Fibroblast of skin of left biceps (primary cell): ENCODE data around the gene NPIPB6.

Experiments
- DNase-seq, 2 experiments: peaks; one replicate each; pipeline ENCODE4 v3.0.0-alpha.2; 2013; ENCODE audit warnings: low read depth in 2 of 2

NPIPB6 gene

GRCh38 chr16:28300327-28300726 lies 63.0 kb downstream of the NPIPB6 start:
- no peak for DNase-seq

DNA sequence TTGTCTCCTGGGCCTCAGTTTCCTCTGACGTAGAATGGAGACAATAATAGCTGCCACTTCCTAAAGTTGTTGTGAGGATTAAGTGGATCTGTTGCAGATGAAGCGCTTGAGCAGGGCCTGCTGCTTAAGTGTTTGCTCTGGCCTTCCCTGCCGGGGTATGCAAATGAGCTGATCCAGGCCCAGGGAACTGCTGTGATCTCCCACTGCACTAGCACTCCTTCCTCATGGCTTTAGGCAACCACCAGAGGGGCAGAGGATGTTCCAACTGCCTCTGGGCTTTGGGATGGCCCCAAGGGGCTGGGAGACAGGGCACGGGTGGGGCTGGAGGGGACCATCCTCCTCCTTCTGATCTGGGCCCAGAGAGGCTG lies 64.8 kb downstream of the NPIPB6 start:
- no peak for DNase-seq

DNA sequence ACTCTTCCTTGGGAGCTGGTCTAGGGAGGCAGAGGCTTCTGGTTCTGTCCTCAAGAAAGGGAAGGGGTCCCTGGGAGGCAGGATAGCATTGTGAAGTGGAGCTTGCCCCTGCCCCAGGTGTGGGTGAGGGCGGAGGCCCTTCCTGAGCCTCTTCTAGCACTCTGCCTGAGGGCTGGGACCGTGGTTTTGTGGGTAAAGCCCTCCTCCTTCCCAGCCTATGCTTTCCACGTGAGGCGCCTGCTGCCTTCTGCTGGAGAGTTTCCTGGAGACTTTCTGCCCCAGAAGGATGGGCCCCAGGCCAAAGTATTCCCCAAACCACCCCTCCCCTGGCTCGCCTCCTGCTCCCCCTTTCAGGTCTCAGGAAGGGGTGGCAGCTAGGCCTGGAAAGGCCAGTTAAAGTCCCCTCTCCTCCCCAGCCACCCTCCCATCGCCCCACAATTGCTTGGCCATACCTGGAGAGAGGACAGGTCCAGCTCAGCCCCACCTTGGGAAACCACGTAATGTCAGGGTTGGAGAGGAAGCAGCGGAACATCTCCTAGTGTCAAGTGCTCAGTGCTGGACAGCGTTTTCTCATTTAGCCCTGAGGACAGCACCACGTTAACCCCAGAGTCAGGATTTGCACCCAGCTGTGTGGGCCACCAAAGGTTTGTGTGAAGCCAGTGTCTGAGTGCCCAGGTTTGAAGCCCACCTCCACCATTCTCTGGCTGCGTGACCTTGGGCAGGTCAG lies 65.4 kb downstream of the NPIPB6 start:
- DNase-seq, result no peak

DNA sequence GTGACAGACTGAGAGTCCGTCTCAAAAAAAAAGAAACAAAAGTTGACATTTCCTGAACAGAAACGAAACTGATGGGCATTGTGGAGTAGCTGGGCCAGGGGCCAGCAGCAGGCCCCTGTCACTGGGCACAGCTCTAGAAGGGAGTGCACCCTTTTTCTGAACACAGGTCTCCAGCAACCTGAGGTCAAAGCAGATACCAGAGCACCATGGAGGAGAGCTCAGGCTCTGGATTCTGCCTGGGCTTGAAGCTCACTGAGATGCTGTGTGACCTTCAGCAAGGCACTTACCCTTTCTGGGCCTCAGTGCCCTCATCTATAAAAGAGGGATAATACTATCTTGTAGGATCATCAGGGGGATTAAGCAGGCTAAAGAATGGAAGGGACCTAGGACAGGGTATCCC lies 66.0 kb downstream of the NPIPB6 start:
- no peak for DNase-seq

- no peak for DNase-seq
These were observed 68.0 kb downstream of the NPIPB6 start for GRCh38 chr16:28295276-28295675.

DNA sequence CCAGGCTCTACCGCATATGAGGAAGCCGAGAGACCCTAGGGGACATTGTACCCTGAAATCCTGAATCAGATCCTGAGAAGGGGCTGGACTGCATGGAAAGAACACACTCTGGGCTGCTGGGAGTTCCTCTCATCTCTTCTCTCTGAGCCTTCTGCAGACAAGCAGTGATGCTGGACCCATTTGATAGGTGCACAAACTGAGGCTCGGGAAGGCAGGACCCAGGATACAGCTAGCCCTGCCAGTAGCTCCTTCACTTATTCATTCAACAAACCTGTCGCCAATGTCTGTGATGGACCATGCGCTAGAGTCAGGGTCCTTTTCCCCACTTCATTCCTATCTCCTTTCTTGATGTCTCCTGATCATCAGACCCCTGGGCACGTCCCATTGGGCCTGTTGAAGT lies 69.1 kb downstream of the NPIPB6 start:
- DNase-seq, result no peak

DNA sequence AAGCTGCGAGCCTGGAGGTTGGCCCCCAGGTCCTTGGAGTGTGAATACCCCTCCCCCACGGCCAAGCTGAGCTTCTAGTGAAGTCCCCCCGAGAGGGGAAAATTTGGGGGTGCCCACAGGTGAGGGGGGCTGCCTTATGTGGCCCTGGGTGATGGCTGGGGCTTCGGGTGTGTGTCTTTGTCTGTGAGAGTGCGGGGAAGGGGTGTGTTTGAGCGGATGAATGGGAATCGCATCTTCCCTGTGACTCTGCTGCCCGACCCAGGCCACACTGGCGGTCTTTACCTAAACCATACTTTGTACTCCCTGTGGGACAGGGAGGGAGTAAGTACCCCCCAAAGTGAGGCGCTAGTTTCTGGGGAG lies 69.7 kb downstream of the NPIPB6 start:
- no peak for DNase-seq

DNA sequence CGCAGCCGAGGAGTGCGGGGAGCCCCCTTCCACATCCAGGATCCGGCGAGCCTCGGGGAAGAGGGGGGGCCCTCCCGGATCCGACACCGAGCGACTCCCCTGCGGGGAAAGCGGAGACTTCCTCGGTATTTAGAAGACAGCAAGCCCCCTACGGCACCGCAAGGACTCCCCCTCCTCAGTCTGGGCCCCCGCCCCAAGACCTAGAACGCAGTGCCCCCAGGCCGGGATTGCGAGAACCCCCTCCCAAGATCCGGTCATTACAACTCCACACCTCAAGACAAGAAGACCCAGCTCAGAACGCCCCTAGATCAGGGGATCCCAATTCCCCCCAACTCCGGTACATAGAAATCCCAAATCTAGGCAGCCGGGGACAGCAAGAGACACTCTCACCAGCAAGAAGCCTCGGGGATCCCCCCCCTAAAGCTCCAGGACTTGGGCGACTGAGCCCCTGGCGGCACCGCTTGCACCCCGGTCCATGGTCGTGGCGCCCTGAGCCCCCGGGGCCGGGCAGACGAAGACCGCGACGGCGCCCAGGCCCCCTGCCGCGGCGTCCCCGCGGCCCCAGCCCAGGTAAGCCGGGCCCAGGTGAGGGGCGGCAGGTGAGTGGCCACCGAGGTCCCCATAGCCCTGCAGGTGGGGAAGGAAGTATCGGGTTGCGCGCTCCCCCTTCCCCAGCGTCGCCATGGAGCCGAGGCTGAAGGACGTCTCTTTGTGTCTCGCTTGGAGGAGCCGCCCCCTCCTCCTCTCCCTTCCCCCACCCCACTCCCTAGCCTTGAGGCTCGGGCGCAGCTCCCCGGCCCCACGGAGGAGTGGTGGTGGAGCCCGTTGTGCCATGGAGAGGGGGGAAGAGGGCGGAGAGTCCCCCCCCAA lies 70.3 kb downstream of the NPIPB6 start:
- DNase-seq, result no peak
